Measurements from ENCODE around the gene TCEA3. TPM values are rescaled to one million over a fixed set of nuclear protein-coding genes. Genes with fewer than 3 reads are reported as not detected.

TCEA3 gene
- total RNA-seq, 1 donor from 2014 or later = 9.7 TPM

- no peak overlapping the region for H3K4me3 Mint-ChIP-seq (ENCODE audit: unreplicated experiment)
- peaks cover 19% of the 10 kb centered on the region for H3K4me1 Mint-ChIP-seq (ENCODE audit: unreplicated experiment)
- H3K27ac Mint-ChIP-seq (ENCODE audit: unreplicated experiment) = no peak overlapping the region
- no peak for DNase-seq (ENCODE audit: low spot score)
- TF ChIP-seq, protein P1, sequence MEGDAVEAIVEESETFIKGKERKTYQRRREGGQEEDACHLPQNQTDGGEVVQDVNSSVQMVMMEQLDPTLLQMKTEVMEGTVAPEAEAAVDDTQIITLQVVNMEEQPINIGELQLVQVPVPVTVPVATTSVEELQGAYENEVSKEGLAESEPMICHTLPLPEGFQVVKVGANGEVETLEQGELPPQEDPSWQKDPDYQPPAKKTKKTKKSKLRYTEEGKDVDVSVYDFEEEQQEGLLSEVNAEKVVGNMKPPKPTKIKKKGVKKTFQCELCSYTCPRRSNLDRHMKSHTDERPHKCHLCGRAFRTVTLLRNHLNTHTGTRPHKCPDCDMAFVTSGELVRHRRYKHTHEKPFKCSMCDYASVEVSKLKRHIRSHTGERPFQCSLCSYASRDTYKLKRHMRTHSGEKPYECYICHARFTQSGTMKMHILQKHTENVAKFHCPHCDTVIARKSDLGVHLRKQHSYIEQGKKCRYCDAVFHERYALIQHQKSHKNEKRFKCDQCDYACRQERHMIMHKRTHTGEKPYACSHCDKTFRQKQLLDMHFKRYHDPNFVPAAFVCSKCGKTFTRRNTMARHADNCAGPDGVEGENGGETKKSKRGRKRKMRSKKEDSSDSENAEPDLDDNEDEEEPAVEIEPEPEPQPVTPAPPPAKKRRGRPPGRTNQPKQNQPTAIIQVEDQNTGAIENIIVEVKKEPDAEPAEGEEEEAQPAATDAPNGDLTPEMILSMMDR (IDR thresholded peaks at IDR 0.05; ENCODE audit: unreplicated experiment) = no peak
- no peaks in the 10 kb centered on the region for H3K9me3 Mint-ChIP-seq (ENCODE audit: unreplicated experiment)
- peaks cover 8% of the 10 kb centered on the region for H3K36me3 Mint-ChIP-seq (ENCODE audit: low read depth, unreplicated experiment)
- peaks cover 12% of the 10 kb centered on the region for H3K27me3 Mint-ChIP-seq (ENCODE audit: unreplicated experiment)
These were observed 25.3 kb downstream of the TCEA3 start for GRCh38 chr1:23399229-23399628.

DNA sequence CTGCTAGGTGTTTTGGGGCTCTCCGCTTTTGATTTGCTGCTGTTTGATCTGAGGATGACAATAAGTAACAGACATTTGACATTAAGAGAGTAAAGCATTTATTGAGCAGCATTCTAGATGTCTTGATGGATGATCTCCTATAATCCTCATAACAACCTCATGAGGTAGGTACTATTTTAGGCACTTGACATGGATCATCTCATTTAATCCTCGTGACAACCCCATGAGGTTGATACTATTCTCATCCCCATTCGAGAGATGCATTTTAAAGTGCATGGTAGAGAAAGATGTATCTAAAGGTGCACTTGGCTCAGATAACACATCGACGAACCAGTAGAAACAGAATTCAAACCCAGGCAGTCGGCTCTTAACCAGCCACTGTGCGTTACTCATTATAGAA, 26.6 kb downstream of the TCEA3 start:
- DNase-seq (ENCODE audit: low spot score) = no peak
- Mint-ChIP-seq H3K36me3 (ENCODE audit: low read depth, unreplicated experiment) (peaks cover 8% of the 10 kb centered on the region), H3K27ac (ENCODE audit: unreplicated experiment) (no peak overlapping the region), H3K27me3 (ENCODE audit: unreplicated experiment) (peaks cover 15% of the 10 kb centered on the region), H3K4me3 (ENCODE audit: unreplicated experiment) (peak overlapping the region; percentile 51), H3K4me1 (ENCODE audit: unreplicated experiment) (peaks cover 16% of the 10 kb centered on the region), H3K9me3 (ENCODE audit: unreplicated experiment) (no peaks in the 10 kb centered on the region)
- TF ChIP-seq, protein P1 (IDR thresholded peaks at IDR 0.05; ENCODE audit: unreplicated experiment) = no peak

DNA sequence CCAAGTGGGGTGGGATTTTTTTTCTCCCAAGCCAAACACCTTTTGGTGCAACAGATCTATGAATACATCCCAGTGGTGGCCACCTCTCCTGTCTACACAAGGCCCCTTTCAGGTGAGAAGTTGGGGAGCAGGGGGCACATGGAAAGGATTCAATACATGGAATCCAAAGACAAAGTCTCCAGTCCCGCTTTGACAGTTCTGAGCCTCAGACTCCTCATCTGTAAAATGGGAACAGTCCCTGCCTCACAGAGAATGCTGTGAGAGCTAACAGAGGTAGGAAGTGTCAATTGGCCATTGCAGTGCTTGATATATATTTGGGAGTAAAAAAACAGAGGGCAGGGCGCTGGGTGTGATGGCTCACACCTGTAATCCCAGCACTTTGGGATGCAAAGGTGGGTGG, 28.2 kb downstream of the TCEA3 start:
- TF ChIP-seq, protein P1 (IDR thresholded peaks at IDR 0.05; ENCODE audit: unreplicated experiment) = no peak
- Mint-ChIP-seq H3K4me3 (ENCODE audit: unreplicated experiment) (no peak overlapping the region), H3K27ac (ENCODE audit: unreplicated experiment) (peak overlapping the region; percentile 72), H3K27me3 (ENCODE audit: unreplicated experiment) (peaks cover 14% of the 10 kb centered on the region), H3K9me3 (ENCODE audit: unreplicated experiment) (no peaks in the 10 kb centered on the region), H3K4me1 (ENCODE audit: unreplicated experiment) (peaks cover 12% of the 10 kb centered on the region), H3K36me3 (ENCODE audit: low read depth, unreplicated experiment) (peaks cover 5% of the 10 kb centered on the region)
- DNase-seq (ENCODE audit: low spot score) = no peak

DNA sequence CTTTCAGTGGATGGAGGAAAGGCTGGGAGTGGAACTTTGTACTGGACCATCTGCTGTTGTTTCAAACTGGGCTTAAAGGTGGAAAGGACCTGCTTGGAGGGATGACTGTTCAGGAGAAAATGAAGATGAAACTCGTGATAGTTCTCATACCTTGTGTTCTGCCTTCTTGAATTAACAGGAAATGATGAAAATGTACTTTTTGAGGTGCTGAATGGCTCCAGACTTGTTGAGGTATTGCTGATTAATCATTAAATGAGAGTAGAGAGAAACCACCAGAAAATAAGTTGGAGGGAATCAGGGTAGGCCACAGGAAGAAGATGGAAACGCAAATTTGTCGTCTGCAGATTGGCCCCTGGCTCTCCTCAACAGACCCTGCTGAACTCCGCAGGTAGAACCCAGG, 28.7 kb downstream of the TCEA3 start:
- peaks cover 5% of the 10 kb centered on the region for H3K36me3 Mint-ChIP-seq (ENCODE audit: low read depth, unreplicated experiment)
- no peak overlapping the region for H3K27ac Mint-ChIP-seq (ENCODE audit: unreplicated experiment)
- H3K4me3 Mint-ChIP-seq (ENCODE audit: unreplicated experiment) = no peak overlapping the region
- peaks cover 12% of the 10 kb centered on the region for H3K4me1 Mint-ChIP-seq (ENCODE audit: unreplicated experiment)
- DNase-seq (ENCODE audit: low spot score) = no peak
- TF ChIP-seq, protein P1 (IDR thresholded peaks at IDR 0.05; ENCODE audit: unreplicated experiment) = no peak
- H3K9me3 Mint-ChIP-seq (ENCODE audit: unreplicated experiment) = no peaks in the 10 kb centered on the region
- peaks cover 14% of the 10 kb centered on the region for H3K27me3 Mint-ChIP-seq (ENCODE audit: unreplicated experiment)

DNA sequence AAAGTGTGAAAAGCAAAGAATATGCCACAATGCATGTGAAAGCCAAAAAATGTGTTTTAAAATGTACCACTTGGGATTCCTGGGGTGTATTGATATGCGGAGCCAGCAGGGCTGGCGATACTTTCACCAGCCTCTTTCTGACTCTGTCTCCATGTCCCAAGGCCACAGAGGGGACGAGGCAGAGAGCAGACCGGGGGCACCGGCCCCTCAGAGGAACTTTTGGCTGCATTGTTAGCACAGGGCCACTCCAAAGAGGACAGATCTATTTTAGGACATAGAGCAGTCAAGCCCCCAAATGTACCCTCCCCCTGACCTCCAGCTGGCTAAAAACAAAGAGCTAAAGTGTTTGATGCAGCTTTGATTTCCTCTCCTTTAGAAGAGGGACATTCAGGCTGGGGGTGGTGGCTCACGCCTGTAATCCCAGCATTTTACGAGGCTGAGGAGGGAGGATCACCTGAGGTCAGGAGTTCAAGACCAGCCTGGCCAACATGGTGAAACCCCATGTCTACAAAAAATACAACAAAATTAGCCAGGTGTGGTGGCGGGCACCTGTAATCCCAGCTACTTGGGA, 29.3 kb downstream of the TCEA3 start:
- Mint-ChIP-seq H3K27me3 (ENCODE audit: unreplicated experiment) (peaks cover 14% of the 10 kb centered on the region), H3K27ac (ENCODE audit: unreplicated experiment) (no peak overlapping the region), H3K9me3 (ENCODE audit: unreplicated experiment) (no peaks in the 10 kb centered on the region), H3K4me3 (ENCODE audit: unreplicated experiment) (no peak overlapping the region), H3K36me3 (ENCODE audit: low read depth, unreplicated experiment) (peaks cover 5% of the 10 kb centered on the region), H3K4me1 (ENCODE audit: unreplicated experiment) (peaks cover 13% of the 10 kb centered on the region)
- TF ChIP-seq, protein P1 (IDR thresholded peaks at IDR 0.05; ENCODE audit: unreplicated experiment) = no peak
- DNase-seq (ENCODE audit: low spot score) = no peak

Data from endothelial cell (in vitro differentiated cells).